GM12892 (cell line): ENCODE data around the gene LMBRD2.
"Not testable (repeated sequence)": the region's sequence is repeated elsewhere in the genome, so short reads cannot be mapped to it uniquely, and the experiment has no call there.

ENCODE experiments used
- DNase-seq: peaks from one replicate; pipeline ENCODE4 v3.0.0; 2011; ENCODE audit not compliant: insufficient read length
- FAIRE-seq: peaks from 2 replicates; lab custom pipeline; 2011; peaks lifted over from hg19 to GRCh38; lab: Jason Lieb, UNC
- POLR2A ChIP-seq: IDR thresholded peaks from 2 replicates; pipeline ENCODE4 v1.6.1; 2011; ENCODE audit warnings: low read depth, low read length, control low read depth
- POLR2AphosphoS5 ChIP-seq: IDR thresholded peaks from 2 replicates; pipeline ENCODE4 v1.6.1; 2011; ENCODE audit warnings: low read depth, low read length, control low read depth
- TAF1 ChIP-seq: IDR thresholded peaks from 2 replicates; pipeline ENCODE4 v1.6.1; 2011; ENCODE audit warnings: low read depth, mild to moderate bottlenecking, control low read depth, low read length, borderline replicate concordance

The LMBRD2 gene

GRCh38 chr5:36138900-36139683, 12.6 kb downstream of the LMBRD2 start:
- DNase-seq: no peak
- no peak for FAIRE-seq
- TF ChIP-seq POLR2AphosphoS5: no peak
- TF ChIP-seq POLR2A: no peak
- TF ChIP-seq TAF1: no peak

GRCh38 chr5:36136581-36136980, 15.1 kb downstream of the LMBRD2 start:
- no peak for TF ChIP-seq POLR2AphosphoS5
- no peak for TF ChIP-seq POLR2A
- DNase-seq (no peak), FAIRE-seq (no peak)

- FAIRE-seq: no peak
- TF ChIP-seq POLR2A (no peak), POLR2AphosphoS5 (no peak), TAF1 (no peak)
- DNase-seq: no peak
Measured at GRCh38 chr5:36135988-36136387, 15.7 kb downstream of the LMBRD2 start.

GRCh38 chr5:36133009-36133408, 18.7 kb downstream of the LMBRD2 start:
- FAIRE-seq, DNase-seq: not testable (repeated sequence)

- FAIRE-seq, DNase-seq: not testable (repeated sequence)
Measured at GRCh38 chr5:36129666-36130065, 22.0 kb downstream of the LMBRD2 start.

GRCh38 chr5:36128795-36129194, 22.9 kb downstream of the LMBRD2 start:
- FAIRE-seq (no peak), DNase-seq (no peak)
- TF ChIP-seq POLR2A (no peak), POLR2AphosphoS5 (no peak), TAF1 (no peak)

GRCh38 chr5:36125868-36126267, 25.8 kb downstream of the LMBRD2 start:
- no peak for TF ChIP-seq TAF1
- TF ChIP-seq POLR2A: no peak
- no peak for TF ChIP-seq POLR2AphosphoS5
- DNase-seq: no peak
- FAIRE-seq: peak; percentile 27

GRCh38 chr5:36111238-36111637, 40.4 kb downstream of the LMBRD2 start:
- TF ChIP-seq POLR2A: no peak
- no peak for TF ChIP-seq TAF1
- no peak for TF ChIP-seq POLR2AphosphoS5
- FAIRE-seq: no peak
- no peak for DNase-seq

- DNase-seq: no peak
- TF ChIP-seq TAF1 (no peak), POLR2AphosphoS5 (no peak), POLR2A (no peak)
- FAIRE-seq: no peak
Measured at GRCh38 chr5:36108758-36109460, 42.8 kb downstream of the LMBRD2 start.

- TF ChIP-seq POLR2A: no peak
- no peak for TF ChIP-seq POLR2AphosphoS5
- TF ChIP-seq TAF1: no peak
- FAIRE-seq: no peak
- no peak for DNase-seq
Measured at GRCh38 chr5:36105819-36106218, 45.9 kb downstream of the LMBRD2 start.

GRCh38 chr5:36099748-36100147, 51.9 kb downstream of the LMBRD2 start:
- DNase-seq (no peak), FAIRE-seq (no peak)
- no peak for TF ChIP-seq TAF1
- no peak for TF ChIP-seq POLR2AphosphoS5
- no peak for TF ChIP-seq POLR2A

- TF ChIP-seq TAF1 (no peak), POLR2AphosphoS5 (no peak), POLR2A (no peak)
- no peak for DNase-seq
- FAIRE-seq: no peak
Measured at GRCh38 chr5:36096486-36096885, 55.2 kb downstream of the LMBRD2 start.
